Peyer's patch (tissue), 4 donors: ENCODE results near the gene ADGRB3. TPM values are rescaled to one million over a fixed set of nuclear protein-coding genes. Genes with fewer than 3 reads are reported as not detected.

Experiments
- DNase-seq, 3 donors: peaks; one replicate each; pipeline ENCODE4 v3.0.0-alpha.2; 2017 to 2019
- H3K27ac ChIP-seq, 4 donors: fragments of 200-600 bp; sonication (generic); one replicate each; pipeline ENCODE4 v1.5.1; 2016 to 2019
- H3K27me3 ChIP-seq, 2 donors: fragments of 200-600 bp; sonication (generic); one replicate each; pipeline ENCODE4 v1.5.1; 2019
- H3K36me3 ChIP-seq, 3 donors: fragments of 200-600 bp; sonication (generic); one replicate each; pipeline ENCODE4 v1.5.1; 2016 to 2019
- H3K4me1 ChIP-seq, 4 donors: fragments of 200-600 bp; sonication (generic); one replicate each; pipeline ENCODE4 v1.5.1; 2016 to 2019
- H3K4me3 ChIP-seq, 4 donors: fragments of 200-600 bp; sonication (generic); 1 replicate in 3 of 4; 2 replicates in 1 of 4; pipeline ENCODE4 v1.5.1; 2016 to 2019; ENCODE audit warnings: mild to moderate bottlenecking in 1 of 4
- H3K9me3 ChIP-seq, 4 donors: fragments of 200-600 bp; sonication (generic); one replicate each; pipeline ENCODE4 v1.5.1; 2016 to 2019; ENCODE audit warnings: mild to moderate bottlenecking in 1 of 4
- POLR2A ChIP-seq, 2 donors: fragments of 450-650 bp; IDR thresholded peaks; one replicate each; pipeline ENCODE4 v1.5.1; 2017; ENCODE audit warnings: antibody characterized with exemption in 2 of 2, mild to moderate bottlenecking in 2 of 2, moderate library complexity in 2 of 2
- total RNA-seq, 4 donors: library from RNA; depleted of rRNA; stranded (reverse); fragments of >200 nt; gene quantifications; one replicate each; pipeline ENCODE4 v1.1.0, GENCODE V29; 2016
- TF ChIP-seq, protein P1 (sequence below), 6 experiments: fragments of 450-650 bp in 4 of 6; fragments of 200-600 bp in 2 of 6; sonication (generic) in 1 of 6; IDR thresholded peaks; one replicate each; pipeline ENCODE4 v1.5.1; 2017 to 2019; ENCODE audit warnings: antibody characterized with exemption in 6 of 6, mild to moderate bottlenecking in 3 of 6, moderate library complexity in 1 of 6

The ADGRB3 gene
- total RNA-seq, 4 donors from 2014 or later: 1.2 to 9.9 (median 2.5) TPM

DNA sequence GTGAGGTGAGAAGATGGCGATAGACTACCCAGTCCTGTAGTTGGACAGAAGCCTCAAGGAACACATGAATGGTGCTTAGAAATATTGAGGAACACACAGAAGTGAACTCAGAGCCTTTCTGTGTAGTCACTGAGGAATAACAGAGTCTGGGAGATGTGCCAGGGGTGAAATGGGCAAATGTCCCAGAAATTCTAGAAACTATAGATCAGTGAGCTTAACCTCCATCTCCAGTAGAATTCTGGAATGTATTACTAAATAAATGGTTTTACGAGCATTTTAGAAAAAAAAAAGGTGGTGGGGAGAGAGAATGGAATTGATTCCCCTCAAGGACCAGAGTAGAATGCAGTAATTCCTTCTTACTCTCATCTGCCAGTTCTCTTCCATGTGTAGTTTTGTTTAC, 781.7 kb downstream of the ADGRB3 start:
- TF ChIP-seq, protein P1, sequence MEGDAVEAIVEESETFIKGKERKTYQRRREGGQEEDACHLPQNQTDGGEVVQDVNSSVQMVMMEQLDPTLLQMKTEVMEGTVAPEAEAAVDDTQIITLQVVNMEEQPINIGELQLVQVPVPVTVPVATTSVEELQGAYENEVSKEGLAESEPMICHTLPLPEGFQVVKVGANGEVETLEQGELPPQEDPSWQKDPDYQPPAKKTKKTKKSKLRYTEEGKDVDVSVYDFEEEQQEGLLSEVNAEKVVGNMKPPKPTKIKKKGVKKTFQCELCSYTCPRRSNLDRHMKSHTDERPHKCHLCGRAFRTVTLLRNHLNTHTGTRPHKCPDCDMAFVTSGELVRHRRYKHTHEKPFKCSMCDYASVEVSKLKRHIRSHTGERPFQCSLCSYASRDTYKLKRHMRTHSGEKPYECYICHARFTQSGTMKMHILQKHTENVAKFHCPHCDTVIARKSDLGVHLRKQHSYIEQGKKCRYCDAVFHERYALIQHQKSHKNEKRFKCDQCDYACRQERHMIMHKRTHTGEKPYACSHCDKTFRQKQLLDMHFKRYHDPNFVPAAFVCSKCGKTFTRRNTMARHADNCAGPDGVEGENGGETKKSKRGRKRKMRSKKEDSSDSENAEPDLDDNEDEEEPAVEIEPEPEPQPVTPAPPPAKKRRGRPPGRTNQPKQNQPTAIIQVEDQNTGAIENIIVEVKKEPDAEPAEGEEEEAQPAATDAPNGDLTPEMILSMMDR (IDR thresholded peaks at IDR 0.05): no peak
- TF ChIP-seq POLR2A (IDR thresholded peaks at IDR 0.05): no peak
- H3K27ac ChIP-seq: no peak overlapping the region
- no peaks in the 10 kb centered on the region for H3K27me3 ChIP-seq
- DNase-seq: no peak
- no peaks in the 10 kb centered on the region for H3K36me3 ChIP-seq
- H3K4me3 ChIP-seq: no peak overlapping the region
- H3K4me1 ChIP-seq: no peaks in the 10 kb centered on the region
- no peaks in the 10 kb centered on the region for H3K9me3 ChIP-seq

DNA sequence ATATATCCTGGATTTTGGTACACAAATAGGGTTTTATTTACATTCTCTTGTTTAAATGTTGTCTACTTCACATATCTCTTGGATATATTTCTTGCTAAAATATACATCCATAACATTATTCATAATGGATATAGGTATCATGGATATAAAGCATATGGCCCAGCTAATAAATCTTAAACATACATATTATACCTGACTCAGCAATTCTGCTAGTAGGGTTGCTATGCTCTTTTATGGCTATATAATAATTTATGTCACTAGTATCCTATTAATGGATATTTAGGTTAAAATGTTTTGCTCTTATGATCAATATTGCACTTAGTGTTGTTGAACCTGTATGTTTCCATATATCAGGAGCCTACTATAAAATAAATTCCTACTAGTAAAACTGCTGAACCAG, 786.2 kb downstream of the ADGRB3 start:
- Histone ChIP-seq H3K4me3 (no peak overlapping the region), H3K27me3 (no peaks in the 10 kb centered on the region), H3K9me3 (no peaks in the 10 kb centered on the region), H3K36me3 (no peaks in the 10 kb centered on the region), H3K27ac (no peak overlapping the region), H3K4me1 (no peaks in the 10 kb centered on the region)
- no peak for DNase-seq
- no peak for TF ChIP-seq POLR2A (IDR thresholded peaks at IDR 0.05)

DNA sequence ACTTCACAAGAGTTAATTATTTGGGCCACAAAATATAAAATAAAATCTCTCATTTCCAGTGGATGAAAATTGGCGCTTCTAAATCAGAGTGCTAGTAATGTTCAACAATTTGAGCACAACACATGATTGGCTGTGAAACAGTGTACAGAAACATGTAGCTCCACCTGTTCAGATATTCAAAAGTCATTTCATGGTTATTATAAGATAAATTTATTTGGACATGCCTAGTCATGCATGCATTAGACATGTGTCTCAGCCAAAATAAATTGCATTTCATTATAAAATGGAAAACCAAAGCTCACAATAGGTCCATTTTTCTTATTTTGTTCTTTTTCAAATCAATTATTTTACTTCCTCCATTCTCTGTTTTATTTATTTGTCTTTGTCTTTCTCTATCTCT, 786.9 kb downstream of the ADGRB3 start:
- Histone ChIP-seq H3K27me3 (no peaks in the 10 kb centered on the region), H3K4me3 (no peak overlapping the region), H3K4me1 (no peaks in the 10 kb centered on the region), H3K27ac (no peak overlapping the region), H3K9me3 (no peaks in the 10 kb centered on the region), H3K36me3 (no peaks in the 10 kb centered on the region)
- no peak for DNase-seq
- TF ChIP-seq, protein P1 (IDR thresholded peaks at IDR 0.05): no peak
- TF ChIP-seq POLR2A (IDR thresholded peaks at IDR 0.05): no peak

DNA sequence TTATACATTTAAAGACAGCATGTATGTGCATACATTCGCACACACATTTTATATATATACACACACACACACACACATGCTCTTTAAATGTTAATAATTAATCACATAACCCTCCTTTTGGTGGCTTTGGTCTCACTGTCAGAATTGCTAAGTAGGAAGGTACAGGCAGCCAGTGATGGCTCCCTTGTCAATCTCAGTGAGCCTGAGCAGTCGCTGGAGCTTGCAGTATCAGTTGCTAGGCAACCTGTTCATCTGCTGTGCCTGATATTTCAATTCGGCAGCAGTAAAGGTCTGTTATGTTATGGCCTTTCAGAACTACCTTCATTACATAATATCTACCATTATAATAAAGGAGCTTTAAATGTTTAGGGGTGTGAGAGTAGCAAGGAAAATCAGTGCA, 787.4 kb downstream of the ADGRB3 start:
- Histone ChIP-seq H3K27me3 (no peaks in the 10 kb centered on the region), H3K4me1 (no peaks in the 10 kb centered on the region), H3K4me3 (no peak overlapping the region), H3K36me3 (no peaks in the 10 kb centered on the region), H3K27ac (no peak overlapping the region), H3K9me3 (no peaks in the 10 kb centered on the region)
- no peak for TF ChIP-seq POLR2A (IDR thresholded peaks at IDR 0.05)
- TF ChIP-seq, protein P1 (IDR thresholded peaks at IDR 0.05): no peak
- DNase-seq: no peak

DNA sequence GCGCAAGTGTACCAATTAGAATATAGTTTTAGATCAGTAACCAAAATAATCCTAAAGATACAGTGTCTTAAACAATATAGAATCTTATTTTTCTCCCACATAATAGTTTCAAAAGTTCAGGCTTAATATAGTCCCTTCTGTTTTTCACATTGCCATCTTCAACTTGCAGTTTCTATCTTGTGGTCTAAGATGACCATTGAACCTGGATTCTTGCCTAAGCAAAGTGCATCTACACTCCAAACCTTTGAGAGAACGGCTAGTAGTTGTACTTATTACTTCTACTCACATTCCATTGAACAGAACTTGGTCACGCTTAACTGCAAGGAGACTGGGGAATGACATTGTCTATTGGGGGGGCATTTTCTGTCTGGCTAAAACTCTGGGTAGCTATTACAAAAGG, 788.7 kb downstream of the ADGRB3 start:
- DNase-seq: no peak
- TF ChIP-seq POLR2A (IDR thresholded peaks at IDR 0.05): no peak
- TF ChIP-seq, protein P1 (IDR thresholded peaks at IDR 0.05): no peak
- no peak overlapping the region for H3K4me3 ChIP-seq
- H3K9me3 ChIP-seq: no peaks in the 10 kb centered on the region
- no peak overlapping the region for H3K27ac ChIP-seq
- H3K36me3 ChIP-seq: no peaks in the 10 kb centered on the region
- H3K27me3 ChIP-seq: no peaks in the 10 kb centered on the region
- H3K4me1 ChIP-seq: no peaks in the 10 kb centered on the region

DNA sequence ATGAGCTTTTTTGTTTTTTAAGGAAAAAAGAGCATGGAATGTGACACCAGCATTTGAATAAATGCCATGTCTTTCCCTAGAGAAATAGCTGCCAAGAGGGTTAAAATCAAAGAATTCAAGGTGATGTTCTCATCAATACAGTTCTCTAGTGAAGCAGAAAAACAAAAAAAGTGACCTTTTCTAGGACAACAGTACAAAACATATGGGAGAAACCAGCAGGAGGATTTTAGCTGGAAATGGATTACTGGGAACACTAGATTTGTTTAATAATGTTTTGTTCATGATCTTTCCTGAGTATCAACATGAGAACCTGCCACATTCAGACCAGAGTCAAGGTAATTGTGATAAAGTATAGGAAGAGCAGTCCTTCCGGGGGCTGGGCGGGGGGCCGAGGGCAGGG, 789.5 kb downstream of the ADGRB3 start:
- TF ChIP-seq, protein P1 (IDR thresholded peaks at IDR 0.05): no peak
- TF ChIP-seq POLR2A (IDR thresholded peaks at IDR 0.05): no peak
- H3K27me3 ChIP-seq: no peaks in the 10 kb centered on the region
- H3K27ac ChIP-seq: no peak overlapping the region
- no peaks in the 10 kb centered on the region for H3K9me3 ChIP-seq
- no peak for DNase-seq
- H3K36me3 ChIP-seq: no peaks in the 10 kb centered on the region
- no peak overlapping the region for H3K4me3 ChIP-seq
- no peaks in the 10 kb centered on the region for H3K4me1 ChIP-seq
